OCI-LY3 (cell line): ENCODE measurements around the gene HM13.

Source experiments
- H2AFZ ChIP-seq: fragments of 200-600, 300-600 bp; shearing (Covaris generic); 2 replicates; pipeline ENCODE4 v1.6.0; 2014; ENCODE audit warnings: antibody characterized with exemption, low read depth, low read length
- H3K27ac ChIP-seq: fragments of 200-600, 300-600 bp; sonication (generic); 2 replicates; pipeline ENCODE4 v1.5.1; 2014; ENCODE audit warnings: mild to moderate bottlenecking, low read length, moderate library complexity, mixed read lengths
- H3K27me3 ChIP-seq: fragments of 200-600, 300-600 bp; sonication (generic); 2 replicates; pipeline ENCODE4 v1.6.1; 2014; ENCODE audit warnings: low read depth, low read length, mixed read lengths
- H3K36me3 ChIP-seq: fragments of 200-600, 300-600 bp; sonication (generic); replicated peaks from 2 replicates; pipeline ENCODE3; 2014; ENCODE audit warnings: low read depth, low read length, mixed read lengths
- H3K4me1 ChIP-seq: fragments of 300-600, 200-600 bp; sonication (generic); 2 replicates; pipeline ENCODE4 v1.6.1; 2014; ENCODE audit warnings: low read length, mixed read lengths
- H3K4me2 ChIP-seq: fragments of 200-600, 300-600 bp; sonication (generic); 2 replicates; pipeline ENCODE4 v1.6.1; 2014; ENCODE audit warnings: low read length, mixed read lengths
- H3K4me3 ChIP-seq: fragments of 300-600, 200-600 bp; sonication (generic); 2 replicates; pipeline ENCODE4 v1.5.1; 2014; ENCODE audit warnings: antibody characterized with exemption, mild to moderate bottlenecking, low read length, moderate library complexity
- H3K79me2 ChIP-seq: fragments of 300-600, 200-600 bp; shearing (Covaris generic); 2 replicates; pipeline ENCODE4 v1.6.1; 2014; ENCODE audit warnings: mild to moderate bottlenecking, low read length, mixed read lengths
- H3K9ac ChIP-seq: fragments of 300-600, 200-600 bp; shearing (Covaris generic); 2 replicates; pipeline ENCODE4 v1.6.0; 2014; ENCODE audit warnings: mild to moderate bottlenecking, low read length, moderate library complexity
- H3K9me3 ChIP-seq: fragments of 200-600, 300-600 bp; shearing (Covaris generic); 2 replicates; pipeline ENCODE4 v1.6.1; 2014; ENCODE audit warnings: low read length, mixed read lengths; ENCODE audit not compliant: insufficient read depth
- H4K20me1 ChIP-seq: fragments of 200-600, 300-600 bp; sonication (generic); 2 replicates; pipeline ENCODE4 v1.6.1; 2016; ENCODE audit warnings: low read length, mixed read lengths; ENCODE audit not compliant: insufficient read depth
- CTCF ChIP-seq: fragments of 200-600, 300-600 bp; sonication (generic); IDR thresholded peaks from 2 replicates; pipeline ENCODE4 v1.5.1; 2014; ENCODE audit warnings: antibody characterized with exemption, low read length, low read depth
- EZH2phosphoT487 ChIP-seq: fragments of 200-600 bp; shearing (Covaris generic); IDR thresholded peaks from 2 replicates; pipeline ENCODE4 v1.6.1; 2018; ENCODE audit warnings: antibody characterized with exemption, mixed run types, low read depth

The HM13 gene

DNA sequence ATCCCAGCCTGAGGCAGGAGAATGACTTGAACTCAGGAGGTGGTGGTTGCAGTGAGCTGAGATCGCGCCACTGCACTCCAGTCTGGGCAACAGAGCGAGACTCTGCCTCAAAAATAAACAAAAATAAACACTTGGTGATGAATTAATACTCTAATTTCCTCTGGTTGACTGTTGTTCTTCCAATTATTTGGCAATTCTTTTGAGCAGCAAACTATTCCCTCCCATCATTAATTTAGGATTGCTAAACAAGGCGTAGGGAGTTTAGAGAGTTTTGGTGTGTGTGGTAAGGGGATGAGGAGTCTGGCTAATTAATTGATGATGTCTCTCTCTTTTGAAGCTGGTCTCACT lies 88.2 kb downstream of the HM13 start:
- H3K27ac ChIP-seq, result 0 out of 2 replicates have a peak overlapping the region, but pooled peaks have one; percentile 14
- H3K9me3 ChIP-seq, result no peaks in the 10 kb centered on the region
- H3K4me2 ChIP-seq, result peak overlapping the region; percentile 47
- H4K20me1 ChIP-seq, result no peaks in the 10 kb centered on the region
- no peaks in the 10 kb centered on the region for H3K79me2 ChIP-seq
- 0 out of 2 replicates have a peak overlapping the region, but pooled peaks have one; percentile 6 for H2AFZ ChIP-seq
- H3K27me3 ChIP-seq, result peaks cover 20% of the 10 kb centered on the region; the same call in 1 of the 2 replicates
- TF ChIP-seq EZH2phosphoT487 (no peak), CTCF (no peak)
- peak overlapping the region; percentile 46; the same call in 1 of the 2 replicates for H3K4me3 ChIP-seq
- H3K36me3 ChIP-seq, result no peaks in the 10 kb centered on the region
- peaks cover 24% of the 10 kb centered on the region for H3K4me1 ChIP-seq
- no peak overlapping the region for H3K9ac ChIP-seq

DNA sequence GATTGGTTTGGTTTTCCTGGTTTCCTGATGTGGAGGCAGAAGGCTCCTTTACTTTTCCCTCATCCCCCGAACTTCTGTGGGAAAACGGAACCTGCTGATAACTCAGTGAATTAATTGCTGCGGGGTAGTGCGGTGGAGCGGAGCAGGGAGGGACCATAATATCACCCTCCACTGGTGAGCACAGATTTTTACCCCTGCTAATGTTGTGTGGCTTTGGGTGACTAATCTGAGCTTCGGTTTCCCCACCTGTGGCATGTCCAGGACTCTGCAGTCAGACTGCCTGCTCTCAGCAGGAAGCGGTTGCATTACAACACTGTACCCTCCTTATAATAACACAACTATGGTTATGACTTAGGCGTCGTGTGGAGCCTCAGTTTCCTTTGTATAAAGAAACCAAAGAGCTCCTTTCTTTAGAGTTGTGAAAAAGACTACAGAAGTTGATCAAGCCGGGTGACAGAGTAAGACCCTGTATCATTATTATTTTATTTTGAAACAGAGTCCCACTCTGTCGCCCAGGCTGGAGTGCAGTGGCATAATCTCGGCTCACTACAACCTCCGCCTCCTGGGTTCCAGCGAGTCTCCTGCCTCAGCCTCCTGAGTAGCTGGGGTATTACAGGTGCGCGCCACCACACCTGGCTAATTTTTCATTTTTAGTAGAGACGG lies 88.7 kb downstream of the HM13 start:
- Histone ChIP-seq H3K27me3 (peaks cover 22% of the 10 kb centered on the region; the same call in 1 of the 2 replicates), H3K79me2 (no peaks in the 10 kb centered on the region), H3K4me2 (peak overlapping the region; percentile 47), H3K9ac (no peak overlapping the region), H4K20me1 (no peaks in the 10 kb centered on the region), H2AFZ (0 out of 2 replicates have a peak overlapping the region, but pooled peaks have one; percentile 6), H3K27ac (peak overlapping the region; percentile 14), H3K36me3 (no peaks in the 10 kb centered on the region), H3K4me3 (peak overlapping the region; percentile 46), H3K4me1 (peaks cover 24% of the 10 kb centered on the region), H3K9me3 (no peaks in the 10 kb centered on the region)
- no peak for TF ChIP-seq EZH2phosphoT487
- TF ChIP-seq CTCF, result no peak

DNA sequence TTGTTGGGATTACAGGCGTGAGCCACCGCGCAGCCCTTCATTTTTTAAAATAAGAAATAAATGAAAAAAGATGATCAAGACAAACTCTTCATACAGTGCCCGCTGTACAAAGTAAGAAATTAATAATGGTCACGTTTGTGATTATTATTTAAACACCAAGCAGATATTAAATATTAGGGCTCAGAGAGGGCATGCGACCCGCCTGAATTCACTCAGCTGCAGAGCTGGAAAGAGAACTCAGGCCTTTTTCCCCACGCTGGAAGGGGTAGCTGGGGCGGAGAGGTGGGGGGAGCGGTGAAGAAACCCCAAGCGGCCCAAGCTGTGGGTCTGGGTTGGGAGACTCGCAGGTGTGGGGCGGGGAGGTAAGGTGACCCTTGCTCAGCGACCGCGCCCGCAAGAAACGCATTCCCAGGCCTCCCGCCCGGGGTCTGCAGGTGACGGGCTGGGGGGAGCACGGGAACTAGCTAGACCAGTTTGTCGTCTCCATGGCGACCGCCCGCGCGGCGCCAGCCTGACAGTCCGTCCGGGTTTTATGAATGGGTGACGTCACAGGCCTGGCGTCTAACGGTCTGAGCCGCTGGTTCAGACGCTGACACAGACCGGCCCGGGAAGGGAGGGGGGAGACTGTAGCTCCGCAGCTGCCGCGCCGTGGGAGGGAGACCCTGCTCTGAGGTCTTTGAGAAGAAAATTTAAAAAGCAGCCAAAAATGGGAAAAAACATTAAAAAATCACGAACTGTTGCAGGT lies 89.8 kb downstream of the HM13 start:
- peak overlapping the region; percentile 66 for H3K27ac ChIP-seq
- H3K9me3 ChIP-seq, result no peaks in the 10 kb centered on the region
- no peaks in the 10 kb centered on the region for H3K36me3 ChIP-seq
- peak overlapping the region; percentile 42 for H2AFZ ChIP-seq
- peaks cover 24% of the 10 kb centered on the region for H3K4me1 ChIP-seq
- peak overlapping the region; percentile 88 for H3K4me2 ChIP-seq
- TF ChIP-seq CTCF (no peak), EZH2phosphoT487 (no peak)
- H3K79me2 ChIP-seq, result no peaks in the 10 kb centered on the region
- peaks cover 22% of the 10 kb centered on the region; the same call in 1 of the 2 replicates for H3K27me3 ChIP-seq
- no peaks in the 10 kb centered on the region for H4K20me1 ChIP-seq
- H3K9ac ChIP-seq, result peak overlapping the region; percentile 76
- peak overlapping the region; percentile 81 for H3K4me3 ChIP-seq

DNA sequence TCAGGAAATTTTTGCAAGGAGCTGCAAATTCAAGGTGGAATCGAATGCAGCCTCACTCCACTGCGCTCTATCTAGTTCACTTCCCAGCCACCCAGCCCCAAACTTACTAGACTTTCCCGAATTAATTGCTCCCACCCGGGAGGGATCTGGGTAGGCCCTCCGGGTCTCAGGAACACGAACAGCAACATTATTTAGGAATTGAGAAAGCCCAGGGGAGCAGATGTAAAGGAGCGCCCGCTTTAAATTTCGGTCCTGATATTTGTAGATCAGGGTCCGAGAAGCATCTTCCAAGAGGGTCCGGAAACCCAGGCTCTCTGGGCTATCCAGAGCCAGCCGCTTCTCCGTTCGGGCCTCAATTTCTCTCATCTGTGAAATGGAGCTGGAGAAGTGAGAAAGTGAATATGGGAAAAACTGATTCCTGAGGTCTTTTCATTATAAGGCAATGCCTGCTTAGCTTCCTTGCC lies 90.4 kb downstream of the HM13 start:
- Histone ChIP-seq H3K4me3 (peak overlapping the region; percentile 81), H3K79me2 (no peaks in the 10 kb centered on the region), H3K36me3 (no peaks in the 10 kb centered on the region), H3K27ac (peak overlapping the region; percentile 66), H2AFZ (peak overlapping the region; percentile 42), H3K4me1 (peaks cover 24% of the 10 kb centered on the region), H3K4me2 (peak overlapping the region; percentile 88), H4K20me1 (no peaks in the 10 kb centered on the region), H3K9ac (peak overlapping the region; percentile 76), H3K27me3 (peaks cover 22% of the 10 kb centered on the region; the same call in 1 of the 2 replicates), H3K9me3 (no peaks in the 10 kb centered on the region)
- no peak for TF ChIP-seq EZH2phosphoT487
- no peak for TF ChIP-seq CTCF
